T-helper 9 cell (primary cell): Measurements from ENCODE around the gene PJVK.
"Not testable (repeated sequence)": the region's sequence is repeated elsewhere in the genome, so short reads cannot be mapped to it uniquely, and the experiment has no call there.

Experiments
- DNase-seq: peaks from one replicate; pipeline ENCODE4 v3.0.0-alpha.2; 2020

Gene PJVK

DNA sequence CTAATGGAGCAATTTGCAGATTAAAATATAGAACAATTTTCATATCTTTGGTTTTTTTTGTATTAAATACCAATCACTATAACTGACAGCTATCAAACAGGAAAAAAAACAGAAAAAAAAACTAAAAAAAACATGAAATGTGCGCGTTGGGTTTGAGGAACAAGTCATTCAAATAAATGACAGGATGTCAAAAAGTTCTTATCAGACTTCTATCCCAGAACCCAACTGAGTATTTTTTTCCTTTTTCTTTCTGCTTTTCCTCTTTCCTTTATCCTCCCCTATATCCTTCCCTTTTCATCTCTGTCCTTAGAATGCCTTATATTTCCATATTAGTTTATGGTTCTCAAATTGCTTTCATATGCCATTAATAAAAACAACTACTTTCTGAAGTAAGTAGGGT is 14.5 kb upstream of the PJVK start:
- DNase-seq: no peak

DNA sequence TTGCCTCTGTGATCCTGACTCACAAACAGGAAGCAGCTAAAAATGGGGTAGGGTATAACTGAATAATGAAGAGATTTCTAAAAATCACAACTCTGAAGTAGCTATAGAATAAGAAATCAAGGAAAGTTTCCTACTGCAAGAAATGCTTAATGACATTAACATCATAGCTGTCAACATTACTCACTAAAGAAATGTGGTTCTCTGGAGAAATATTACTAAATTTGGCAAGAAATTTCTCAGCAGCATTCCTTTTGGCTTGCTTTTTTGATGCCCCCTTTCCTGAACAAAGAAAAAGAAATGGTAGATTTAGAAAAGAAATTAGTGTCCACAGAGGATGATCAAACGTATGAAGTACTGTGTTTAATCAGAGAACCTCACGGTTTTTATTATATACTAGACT is 9.8 kb upstream of the PJVK start:
- DNase-seq: no peak

DNA sequence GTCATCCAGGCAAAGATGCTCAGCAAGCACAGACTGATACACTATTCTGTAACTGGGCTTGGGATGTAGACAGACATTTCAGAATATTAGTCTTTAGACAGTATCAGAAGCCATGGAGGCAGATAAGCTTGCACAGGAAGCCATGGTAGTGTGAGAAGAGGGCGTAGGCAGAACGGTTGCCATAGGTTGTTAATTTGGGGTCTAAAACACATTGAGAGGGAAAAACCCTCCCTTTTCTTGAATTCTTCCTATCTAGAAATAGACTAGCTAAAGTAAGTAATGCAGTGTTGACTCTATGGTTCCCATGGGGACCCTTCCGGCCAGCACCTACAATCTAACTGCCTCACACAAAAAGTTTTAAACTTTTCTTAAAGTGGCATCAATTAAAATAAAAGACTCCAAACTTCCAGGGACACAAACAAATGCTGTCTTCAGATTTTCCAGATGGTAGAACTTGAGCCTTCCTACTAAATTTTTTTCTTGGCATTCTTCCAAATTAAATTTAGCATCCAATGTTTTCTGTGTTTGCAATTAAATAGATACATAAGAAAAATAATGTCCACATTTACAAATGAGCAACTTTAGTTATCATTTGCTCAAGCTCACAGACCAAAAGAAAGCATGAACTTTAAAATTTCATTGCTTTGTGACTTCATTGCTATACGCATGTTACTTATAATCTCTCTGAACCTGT is 2.1 kb upstream of the PJVK start:
- no peak for DNase-seq

DNA sequence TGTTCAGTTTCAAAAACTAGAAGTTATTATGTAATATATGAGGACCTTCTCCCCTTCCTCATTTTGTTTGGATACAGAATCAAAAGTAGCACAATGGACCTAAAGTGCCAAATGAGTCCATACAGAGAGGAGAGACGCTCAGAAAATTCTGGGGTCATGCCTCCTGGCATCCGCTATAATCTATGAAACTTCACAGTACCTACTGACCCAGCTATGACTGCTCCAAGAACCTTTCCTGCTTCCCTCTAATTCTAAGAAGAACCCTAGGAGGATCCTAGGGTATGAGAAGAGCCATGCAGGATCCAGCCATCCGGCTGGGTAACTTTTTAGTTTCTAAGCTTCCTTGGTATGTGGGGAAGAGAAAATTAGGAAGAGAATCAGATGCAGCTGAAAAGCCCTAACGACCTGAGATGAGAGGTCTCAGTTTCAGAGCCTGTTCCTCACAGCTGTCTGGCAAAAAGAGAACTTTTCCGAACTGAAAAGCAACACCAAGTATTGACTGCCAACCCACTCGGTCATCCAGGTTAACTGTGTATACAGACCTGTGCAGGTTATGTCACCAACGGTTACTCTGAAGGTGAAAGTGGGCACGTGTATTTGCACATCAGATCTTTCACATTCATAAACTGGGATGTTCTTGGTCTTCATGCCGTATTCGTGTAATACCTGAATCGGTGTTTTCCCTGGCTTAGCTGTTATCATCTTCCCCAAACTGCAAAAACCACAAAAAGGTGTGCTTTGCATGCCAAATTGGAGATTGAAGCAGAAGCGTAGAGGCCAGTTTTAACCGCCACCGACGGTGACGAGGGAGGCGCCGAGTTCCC is 1.3 kb upstream of the PJVK start:
- no peak for DNase-seq

DNA sequence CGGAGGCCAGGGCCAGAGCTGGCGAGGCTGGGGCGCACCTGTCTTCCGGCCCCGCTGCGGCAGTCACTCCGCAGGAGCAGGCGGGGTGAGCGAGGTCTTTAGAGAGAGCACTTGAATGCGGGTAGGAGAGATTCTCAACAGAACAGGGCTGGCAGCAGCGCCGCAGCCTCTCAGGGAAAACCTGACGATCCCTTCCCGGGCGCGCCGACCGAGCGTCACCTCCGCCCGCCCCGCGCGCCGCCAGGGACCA is 729 bp upstream of the PJVK start:
- DNase-seq: peak; percentile 75

DNA sequence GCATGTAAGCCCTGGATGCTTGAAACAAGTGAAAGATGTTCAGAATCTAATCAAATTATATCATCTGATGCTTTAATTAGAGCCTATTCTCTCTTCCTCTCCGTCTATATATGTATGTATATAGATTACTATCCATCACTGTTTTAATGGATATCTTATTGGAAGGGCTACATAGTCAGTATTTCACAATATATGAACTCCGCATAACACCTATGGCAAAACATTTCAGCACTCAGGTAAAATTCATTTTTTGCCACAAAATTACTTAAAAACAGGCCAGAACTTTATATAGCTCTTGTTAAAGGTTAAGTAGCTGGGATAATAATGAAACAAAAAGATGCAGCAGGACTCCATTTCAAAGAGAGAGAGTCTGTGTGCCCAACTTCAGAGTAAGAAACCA is 1.2 kb downstream of the PJVK start:
- DNase-seq: no peak

DNA sequence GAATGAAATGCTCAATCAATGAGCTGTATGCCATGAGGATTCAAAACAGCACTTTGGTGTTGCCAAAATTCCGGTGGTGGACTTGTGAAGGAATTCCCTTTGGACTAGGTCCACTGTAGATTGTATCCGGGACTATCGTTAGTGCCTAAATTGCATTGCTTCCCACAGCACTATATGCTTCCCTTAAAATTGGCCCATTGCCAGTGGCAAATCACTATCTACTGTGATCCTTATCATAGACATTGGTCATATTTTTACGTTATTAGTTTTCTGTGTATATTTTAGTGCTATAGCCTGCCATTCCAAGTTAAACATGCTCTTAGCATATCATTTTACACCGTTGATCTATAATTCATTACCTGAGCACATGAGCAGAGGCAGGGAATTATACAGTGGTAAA is 1.7 kb downstream of the PJVK start:
- DNase-seq: no peak

DNA sequence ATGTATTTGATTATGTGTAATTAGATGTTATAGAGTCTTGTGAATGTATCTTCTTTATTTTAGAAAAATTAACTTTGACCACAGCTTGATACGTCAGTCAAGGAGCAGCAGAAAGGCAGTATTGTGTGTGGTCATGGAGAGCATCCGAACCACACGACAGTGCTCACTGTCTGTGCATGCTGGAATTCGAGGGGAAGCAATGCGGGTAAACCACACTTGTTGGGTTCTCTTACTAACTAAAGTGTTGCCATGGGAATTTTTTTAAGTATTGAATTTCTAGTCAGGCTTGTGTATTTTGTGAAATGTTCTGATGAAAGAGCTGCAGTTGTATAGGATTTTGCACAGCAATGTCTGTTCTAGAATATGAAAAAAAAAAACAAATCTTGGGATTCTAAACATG is 4.8 kb downstream of the PJVK start:
- no peak for DNase-seq

DNA sequence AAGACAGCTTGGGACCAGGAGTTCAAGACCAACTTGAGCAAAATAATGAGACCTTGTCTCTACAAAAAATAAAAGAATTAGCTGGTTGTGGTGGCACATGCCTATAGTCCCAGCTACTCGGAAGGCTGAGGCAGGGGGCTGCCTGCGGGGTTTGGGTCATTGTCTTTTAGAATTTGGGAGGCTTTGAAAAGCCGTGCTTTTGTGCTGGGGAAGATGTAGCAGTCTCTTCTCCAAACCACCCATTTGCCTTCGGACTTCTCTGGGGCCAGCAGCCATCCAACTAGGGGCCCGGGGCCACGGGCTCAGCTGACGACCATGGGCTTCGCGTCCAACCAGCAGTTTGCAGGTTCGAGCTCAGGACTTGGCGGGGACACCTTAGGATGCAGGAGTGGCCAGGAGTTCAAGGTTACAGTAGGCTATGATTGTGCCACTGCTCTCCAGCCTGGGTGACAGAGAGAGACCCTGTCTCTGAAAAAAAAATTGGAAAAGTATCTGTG is 6.3 kb downstream of the PJVK start:
- DNase-seq: no peak

DNA sequence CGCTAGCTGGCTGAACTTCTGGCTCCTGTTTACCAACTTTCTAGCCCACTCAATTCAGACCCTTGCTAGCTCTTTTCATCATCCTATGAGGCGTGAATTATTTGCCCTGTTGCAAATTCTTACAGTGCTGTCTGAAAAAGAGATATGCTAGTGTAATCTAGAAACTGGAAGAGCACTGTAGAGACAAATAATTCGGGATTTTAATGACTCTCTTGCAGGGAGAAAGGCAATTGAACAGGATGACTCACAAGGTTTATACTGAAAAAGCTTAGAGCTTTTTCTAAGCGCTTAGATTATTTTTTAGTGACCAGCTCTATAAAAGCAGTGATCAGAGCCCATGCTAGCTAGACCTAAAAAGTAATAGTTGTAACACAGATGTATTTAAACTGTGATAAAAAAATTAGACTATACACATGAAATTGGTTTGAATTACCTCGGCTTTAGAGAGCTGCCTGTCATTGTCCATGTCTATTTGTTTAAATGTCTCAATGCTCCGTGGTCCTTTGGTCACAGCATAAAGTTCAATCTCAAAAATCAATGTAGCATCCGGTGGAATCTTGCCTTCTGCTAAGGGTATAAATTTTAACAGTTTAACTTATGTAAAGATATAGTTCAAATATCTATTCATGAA is 18.2 kb downstream of the PJVK start:
- DNase-seq: no peak

DNA sequence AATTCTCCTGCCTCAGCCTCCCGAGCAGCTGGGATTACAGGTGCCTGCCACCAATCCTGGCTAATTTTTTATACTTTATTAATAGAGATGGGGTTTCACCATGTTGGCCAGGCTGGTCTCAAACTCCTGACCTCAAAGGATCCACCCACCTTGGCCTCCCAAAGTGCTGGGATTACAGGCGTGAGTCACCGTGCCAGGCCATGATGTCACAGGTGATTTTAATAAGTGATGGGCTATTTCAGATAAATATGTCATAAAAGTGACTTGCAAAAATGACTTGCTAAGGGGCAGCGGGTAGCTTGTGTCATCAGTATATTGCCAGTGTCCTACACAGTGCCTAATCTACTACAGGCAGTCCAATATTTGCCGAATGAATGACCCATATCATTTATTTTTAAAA is 20.1 kb downstream of the PJVK start:
- not testable (repeated sequence) for DNase-seq

DNA sequence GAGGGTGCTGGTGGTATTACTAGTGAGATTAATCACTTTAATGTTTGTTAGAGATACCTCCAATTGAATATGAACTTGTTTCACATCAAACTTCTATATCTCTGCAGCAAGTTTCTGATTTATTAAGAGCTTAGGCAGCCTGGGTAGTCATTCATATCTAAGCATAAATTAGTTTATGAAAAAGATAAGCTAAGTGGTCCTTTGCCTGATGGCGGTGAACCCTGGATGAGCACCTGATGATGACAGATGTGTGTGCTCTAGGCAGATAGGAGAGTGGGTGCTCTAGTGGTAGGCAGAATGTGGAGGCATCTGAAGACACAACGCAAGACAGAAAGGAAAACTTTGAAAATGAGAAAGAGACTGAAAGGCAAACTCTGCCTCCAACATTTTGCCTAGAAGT is 22.2 kb downstream of the PJVK start:
- no peak for DNase-seq

DNA sequence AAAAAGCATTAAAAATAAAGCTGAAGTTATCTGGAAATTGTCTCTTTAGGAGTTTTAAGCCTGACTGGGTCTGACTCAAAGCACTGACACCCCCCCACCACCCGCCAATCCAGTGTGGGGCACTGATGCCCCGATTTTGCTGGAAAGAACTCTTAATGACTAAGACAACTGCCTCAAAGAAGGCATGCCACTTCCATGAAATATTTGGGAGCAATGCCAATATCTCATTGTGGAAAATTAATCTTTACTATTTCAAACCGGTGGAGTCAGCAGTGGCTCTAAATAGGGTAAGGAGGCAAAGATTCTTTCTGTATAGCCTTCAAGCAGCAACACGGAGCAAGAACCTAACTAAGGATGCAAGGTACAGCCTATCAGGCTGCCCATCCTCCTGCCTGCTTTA is 22.8 kb downstream of the PJVK start:
- DNase-seq: no peak

DNA sequence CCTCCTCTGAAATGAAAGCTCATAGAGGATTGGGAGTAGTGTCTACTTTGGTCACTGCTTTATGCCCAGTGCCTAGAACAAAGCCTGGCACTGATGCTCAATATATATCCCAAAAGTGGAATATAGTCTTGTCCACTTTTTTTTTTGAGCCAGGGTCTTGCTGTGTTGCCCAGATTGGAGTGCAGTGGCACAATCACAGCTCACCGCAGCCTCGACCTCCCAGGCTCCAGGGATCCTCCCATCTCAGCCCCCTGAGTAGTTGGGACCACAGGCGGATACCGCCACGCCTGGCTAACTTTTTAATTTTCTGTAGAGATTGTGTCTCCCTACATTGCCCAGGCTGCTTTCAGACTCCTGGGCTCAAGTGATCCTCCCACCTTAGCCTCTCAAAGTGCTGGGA is 23.4 kb downstream of the PJVK start:
- no peak for DNase-seq

DNA sequence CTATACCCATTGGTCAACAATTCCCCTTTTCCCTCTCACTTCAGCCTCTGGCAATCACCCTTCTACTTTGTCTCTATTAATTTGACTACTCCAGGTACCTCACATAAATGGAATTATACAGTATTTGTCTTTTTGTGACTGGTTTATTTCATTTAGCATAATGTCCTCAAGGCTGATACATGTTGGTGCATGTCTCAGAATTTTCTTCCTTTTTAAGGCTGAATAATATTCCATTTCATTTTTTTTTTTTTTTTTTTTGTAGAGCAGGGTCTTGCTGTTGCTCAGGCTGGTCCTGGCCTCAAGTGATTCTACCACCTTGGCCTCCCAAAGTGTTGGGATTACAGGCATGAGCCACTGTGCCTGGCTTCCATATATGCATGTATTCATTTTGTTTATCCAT is 25.3 kb downstream of the PJVK start:
- no peak for DNase-seq

DNA sequence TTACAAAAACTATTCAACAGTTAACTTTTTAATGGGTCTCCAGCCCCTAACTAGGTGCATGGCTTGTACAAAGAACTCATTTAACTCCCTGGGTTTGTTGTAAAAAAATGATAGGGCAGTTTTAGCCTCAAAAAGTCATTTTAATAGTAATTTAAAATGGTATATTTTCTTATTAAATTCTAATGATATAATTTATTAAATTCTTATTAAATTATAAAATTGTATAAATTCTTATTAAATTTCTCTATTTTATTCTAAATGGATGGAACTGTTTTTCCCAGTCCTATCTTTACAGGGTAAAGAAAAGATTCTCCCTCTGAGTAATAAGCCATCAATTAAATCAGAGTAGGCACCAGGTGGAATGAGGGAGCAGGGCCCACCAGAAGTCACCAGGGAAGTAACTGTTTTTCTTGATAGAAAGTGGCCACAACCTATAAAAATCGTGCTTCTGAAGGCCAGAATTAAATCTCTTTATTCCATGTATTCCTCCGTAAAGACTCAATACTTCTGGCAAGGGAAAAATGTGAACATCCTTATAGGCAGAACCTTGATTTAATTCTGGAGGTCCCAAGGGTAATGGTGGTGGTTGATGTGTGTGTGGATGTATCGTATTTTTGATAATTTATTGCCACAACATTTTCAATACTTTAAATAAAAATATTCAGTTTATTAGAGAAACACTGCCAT is 26.4 kb downstream of the PJVK start:
- no peak for DNase-seq

DNA sequence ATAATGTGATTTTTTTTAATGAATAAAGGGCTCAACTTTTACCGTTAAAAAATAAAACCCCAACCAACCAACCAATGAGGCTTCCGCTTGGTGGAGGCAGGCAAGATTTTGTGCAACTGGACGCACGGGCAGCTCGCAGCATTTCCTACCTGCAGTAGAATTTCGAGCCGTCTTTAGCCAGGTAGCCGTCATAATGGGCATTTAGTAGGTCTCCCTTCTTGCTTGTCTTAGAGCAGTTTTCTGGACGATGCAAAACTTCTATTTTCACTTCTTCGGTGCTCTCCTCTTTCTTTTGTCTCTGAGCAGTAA is 26.9 kb downstream of the PJVK start:
- no peak for DNase-seq

DNA sequence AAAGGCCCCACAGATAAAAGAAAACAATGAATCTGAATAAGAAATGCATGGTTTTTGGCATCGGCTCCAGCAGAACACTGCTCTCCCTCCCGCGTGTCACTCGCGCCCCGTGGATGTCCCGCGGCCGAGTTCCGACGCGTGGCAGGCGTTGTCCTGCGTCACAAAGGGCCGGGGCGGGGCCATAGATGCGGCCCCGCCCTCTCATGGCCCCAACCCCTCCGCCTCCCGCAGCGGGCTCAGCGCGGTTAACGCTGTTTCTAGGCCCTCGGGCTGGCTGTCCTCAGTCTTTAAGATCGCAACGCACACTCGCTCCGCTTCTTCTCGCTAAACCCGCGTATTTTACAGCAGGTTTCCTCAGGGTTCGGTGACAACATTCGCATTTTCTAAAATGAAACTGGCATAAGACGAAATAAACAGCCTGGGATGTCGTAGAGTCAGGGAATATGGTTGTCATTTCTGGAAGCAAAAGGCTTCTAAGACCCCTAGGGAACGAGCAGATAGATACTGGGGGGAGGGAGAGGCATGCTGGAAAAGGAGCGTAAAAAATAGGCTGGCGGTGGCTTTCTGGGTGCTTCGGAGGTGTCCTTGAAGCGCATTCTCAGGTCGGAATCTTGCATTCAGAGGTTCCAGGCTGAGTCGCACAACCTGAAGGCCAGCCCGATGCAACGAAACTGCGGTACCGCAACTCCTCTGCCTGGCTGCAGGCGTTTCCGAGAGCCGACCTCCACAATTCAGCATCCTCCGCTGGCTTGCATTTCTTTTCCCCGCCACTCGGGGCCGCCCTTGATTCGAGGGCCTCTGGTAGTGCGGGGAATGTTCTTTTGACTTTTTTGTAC is 27.5 kb downstream of the PJVK start, which contains the start of gene FKBP7:
Gene FKBP7, minus strand, starts transcription at position 162 of the 836 bp plus-strand sequence. Its CDS starts 101 bp downstream, at position 61.
- peak; percentile 85 for DNase-seq

DNA sequence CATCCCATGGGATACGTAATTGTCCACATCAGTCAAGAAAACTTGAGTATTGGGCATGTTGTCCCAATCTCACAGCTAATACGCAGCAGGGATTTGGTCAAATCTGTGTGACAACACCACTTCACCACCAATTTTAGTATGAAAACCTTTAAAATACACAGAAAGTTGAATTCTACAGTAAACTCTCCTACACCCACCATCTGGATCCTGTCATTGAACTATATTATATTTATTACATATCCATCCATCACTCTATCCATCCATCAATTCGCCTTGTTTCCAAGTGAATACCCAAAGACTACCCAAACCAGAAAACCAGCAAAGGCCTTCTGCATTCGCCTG is 28.1 kb downstream of the PJVK start:
- no peak for DNase-seq

DNA sequence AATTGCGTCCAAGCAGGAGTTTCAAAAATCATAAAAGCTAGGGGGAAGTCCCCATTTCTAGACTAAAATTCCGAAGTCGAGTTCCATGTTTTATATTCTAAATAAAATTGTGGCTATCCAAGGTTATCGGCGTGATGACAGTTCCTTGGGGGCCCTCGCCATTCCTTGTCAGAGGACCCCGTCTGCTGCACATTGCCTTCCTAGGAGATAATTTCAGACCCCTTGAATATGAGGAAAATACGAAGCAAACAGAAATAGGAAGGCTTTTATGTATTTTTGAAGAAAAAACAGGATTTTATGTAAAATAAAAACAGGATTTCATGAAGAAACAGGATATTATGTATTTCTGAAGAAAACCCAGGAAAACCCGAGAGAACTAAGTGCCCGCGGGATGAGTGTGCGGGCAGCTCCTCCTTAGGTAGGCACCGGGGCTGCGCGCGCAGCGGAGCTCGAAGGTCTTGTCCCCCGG is 28.6 kb downstream of the PJVK start:
- no peak for DNase-seq

DNA sequence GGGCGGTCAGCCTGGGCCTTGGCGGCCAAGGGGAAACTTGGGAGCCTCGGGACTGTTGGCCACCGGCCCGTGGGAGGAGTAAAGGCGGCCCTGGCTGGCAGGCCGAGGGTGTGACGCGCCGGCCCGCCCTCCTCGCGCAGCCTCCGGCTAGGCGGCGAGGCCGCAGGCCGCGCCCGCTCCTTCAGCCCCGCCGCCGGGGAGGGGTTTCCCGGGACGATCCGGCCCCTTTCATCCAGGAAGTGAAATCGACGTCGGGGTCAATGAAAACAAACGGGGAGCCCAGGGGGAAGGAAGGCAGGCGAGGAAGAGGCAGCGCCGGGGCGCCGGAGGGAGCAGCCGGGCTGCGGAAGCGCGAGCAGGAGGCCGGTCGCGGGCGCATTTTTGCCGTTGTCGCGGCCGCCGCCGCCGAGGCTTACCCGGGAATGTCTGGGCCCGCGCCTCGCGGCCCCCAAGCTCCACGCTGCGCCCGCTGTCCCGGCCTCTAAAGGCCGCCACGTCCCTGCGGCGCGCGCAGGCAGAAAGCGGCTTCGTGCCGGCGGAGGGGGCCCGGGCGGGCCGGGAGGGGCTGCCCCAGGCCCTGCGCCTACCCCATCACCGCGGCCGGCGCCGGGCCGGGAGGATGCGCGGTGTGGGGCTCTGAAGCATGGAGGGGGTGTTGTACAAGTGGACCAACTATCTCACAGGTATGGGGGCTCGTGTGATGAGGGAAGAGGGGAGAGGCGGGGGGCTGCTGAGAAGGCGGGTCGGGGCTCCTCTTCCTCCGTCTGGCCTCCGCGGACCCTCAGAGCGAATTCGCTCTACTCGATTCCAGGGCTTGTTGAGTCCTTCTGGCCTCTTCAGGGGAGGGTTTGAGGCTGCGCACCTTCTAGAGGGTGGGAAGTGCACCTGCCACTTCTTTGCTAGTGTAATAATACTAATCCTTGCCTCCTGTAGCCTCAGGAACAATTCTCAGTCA is 29.3 kb downstream of the PJVK start, which contains the start of gene PLEKHA3:
Gene PLEKHA3, plus strand, starts transcription at position 231 of the 955 bp plus-strand sequence. Its CDS starts 413 bp downstream, at position 644.
- peak; percentile 66 for DNase-seq
